ENCODE measurements around the gene CBLN1. TPM values are rescaled to one million over a fixed set of nuclear protein-coding genes. Genes with fewer than 3 reads are reported as not detected.
A peak's percentile ranks its signal among the peaks of the same experiment; 100 is the strongest.

Gene CBLN1
- total RNA-seq, 1 donor from 2014 or later: 3.2 TPM

DNA sequence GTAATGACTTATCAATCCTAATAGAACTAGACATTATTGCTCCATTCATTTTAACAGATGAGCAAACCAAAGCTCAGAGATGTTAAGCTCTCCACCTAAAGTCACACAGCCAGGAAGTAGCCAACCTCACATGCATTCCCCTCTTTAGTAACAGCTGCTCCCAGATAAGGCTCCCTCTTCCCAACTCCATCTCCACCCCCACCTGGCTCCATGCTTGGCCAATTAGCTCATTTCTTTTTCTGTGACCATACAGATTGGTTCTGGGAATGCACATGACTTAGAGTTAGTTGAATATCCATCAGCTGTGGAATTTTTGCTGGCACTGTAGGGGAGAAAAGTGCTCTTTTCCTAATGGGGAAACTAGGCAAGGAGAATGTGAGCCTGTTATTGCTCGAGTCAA lies 13.0 kb downstream of the CBLN1 start:
- peaks cover 11% of the 10 kb centered on the region for H3K27me3 Mint-ChIP-seq (ENCODE audit: unreplicated experiment)
- no peak for DNase-seq (ENCODE audit: low spot score)
- no peaks in the 10 kb centered on the region for H3K36me3 Mint-ChIP-seq (ENCODE audit: low read depth, unreplicated experiment)
- TF ChIP-seq, protein P1, sequence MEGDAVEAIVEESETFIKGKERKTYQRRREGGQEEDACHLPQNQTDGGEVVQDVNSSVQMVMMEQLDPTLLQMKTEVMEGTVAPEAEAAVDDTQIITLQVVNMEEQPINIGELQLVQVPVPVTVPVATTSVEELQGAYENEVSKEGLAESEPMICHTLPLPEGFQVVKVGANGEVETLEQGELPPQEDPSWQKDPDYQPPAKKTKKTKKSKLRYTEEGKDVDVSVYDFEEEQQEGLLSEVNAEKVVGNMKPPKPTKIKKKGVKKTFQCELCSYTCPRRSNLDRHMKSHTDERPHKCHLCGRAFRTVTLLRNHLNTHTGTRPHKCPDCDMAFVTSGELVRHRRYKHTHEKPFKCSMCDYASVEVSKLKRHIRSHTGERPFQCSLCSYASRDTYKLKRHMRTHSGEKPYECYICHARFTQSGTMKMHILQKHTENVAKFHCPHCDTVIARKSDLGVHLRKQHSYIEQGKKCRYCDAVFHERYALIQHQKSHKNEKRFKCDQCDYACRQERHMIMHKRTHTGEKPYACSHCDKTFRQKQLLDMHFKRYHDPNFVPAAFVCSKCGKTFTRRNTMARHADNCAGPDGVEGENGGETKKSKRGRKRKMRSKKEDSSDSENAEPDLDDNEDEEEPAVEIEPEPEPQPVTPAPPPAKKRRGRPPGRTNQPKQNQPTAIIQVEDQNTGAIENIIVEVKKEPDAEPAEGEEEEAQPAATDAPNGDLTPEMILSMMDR (IDR thresholded peaks at IDR 0.05; ENCODE audit: unreplicated experiment): no peak
- H3K4me3 Mint-ChIP-seq (ENCODE audit: unreplicated experiment): no peak overlapping the region
- H3K27ac Mint-ChIP-seq (ENCODE audit: unreplicated experiment): no peak overlapping the region
- no peaks in the 10 kb centered on the region for H3K4me1 Mint-ChIP-seq (ENCODE audit: unreplicated experiment)
- no peaks in the 10 kb centered on the region for H3K9me3 Mint-ChIP-seq (ENCODE audit: unreplicated experiment)

DNA sequence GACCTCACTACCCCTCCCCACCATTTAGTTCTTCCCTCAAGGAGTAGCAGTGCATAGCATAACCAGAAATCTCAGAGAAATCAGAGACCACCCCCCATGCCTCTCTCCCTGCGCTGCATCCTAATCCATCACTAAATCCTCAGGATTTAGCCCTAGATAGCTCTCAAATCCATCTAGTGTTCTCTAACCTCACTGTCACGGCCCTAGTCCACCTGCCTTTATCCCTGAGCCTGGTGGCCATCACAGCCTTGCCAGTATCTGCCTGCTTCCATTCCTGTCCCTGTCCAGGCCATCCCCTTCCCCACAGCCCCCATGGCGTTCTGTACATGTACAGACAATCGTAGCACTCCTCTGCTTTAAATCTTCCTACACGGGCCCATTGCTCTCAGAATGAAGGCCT lies 19.1 kb downstream of the CBLN1 start:
- peaks cover 4% of the 10 kb centered on the region for H3K36me3 Mint-ChIP-seq (ENCODE audit: low read depth, unreplicated experiment)
- peaks cover 2% of the 10 kb centered on the region for H3K27me3 Mint-ChIP-seq (ENCODE audit: unreplicated experiment)
- no peaks in the 10 kb centered on the region for H3K4me1 Mint-ChIP-seq (ENCODE audit: unreplicated experiment)
- H3K9me3 Mint-ChIP-seq (ENCODE audit: unreplicated experiment): no peaks in the 10 kb centered on the region
- no peak for DNase-seq (ENCODE audit: low spot score)
- TF ChIP-seq, protein P1 (IDR thresholded peaks at IDR 0.05; ENCODE audit: unreplicated experiment): no peak
- peak overlapping the region; percentile 13 for H3K4me3 Mint-ChIP-seq (ENCODE audit: unreplicated experiment)
- no peak overlapping the region for H3K27ac Mint-ChIP-seq (ENCODE audit: unreplicated experiment)

DNA sequence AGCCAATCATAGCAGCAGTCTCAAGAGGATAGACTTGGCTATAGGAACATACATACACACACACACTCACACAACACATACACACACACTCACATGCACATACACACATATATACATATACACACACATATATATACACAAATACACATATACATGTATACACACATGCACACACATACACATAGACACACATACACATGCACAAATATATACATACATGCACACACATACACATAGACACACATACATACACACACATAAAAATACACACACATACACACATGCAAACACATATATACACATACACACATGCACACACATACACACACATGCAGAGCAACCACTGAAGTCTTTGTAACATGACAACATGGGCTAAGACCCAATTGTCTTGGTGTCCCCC lies 19.7 kb downstream of the CBLN1 start:
- Mint-ChIP-seq H3K27me3 (ENCODE audit: unreplicated experiment) (peaks cover 2% of the 10 kb centered on the region), H3K9me3 (ENCODE audit: unreplicated experiment) (no peaks in the 10 kb centered on the region), H3K4me3 (ENCODE audit: unreplicated experiment) (no peak overlapping the region), H3K4me1 (ENCODE audit: unreplicated experiment) (no peaks in the 10 kb centered on the region), H3K27ac (ENCODE audit: unreplicated experiment) (no peak overlapping the region), H3K36me3 (ENCODE audit: low read depth, unreplicated experiment) (peaks cover 4% of the 10 kb centered on the region)
- TF ChIP-seq, protein P1 (IDR thresholded peaks at IDR 0.05; ENCODE audit: unreplicated experiment): no peak
- no peak for DNase-seq (ENCODE audit: low spot score)

DNA sequence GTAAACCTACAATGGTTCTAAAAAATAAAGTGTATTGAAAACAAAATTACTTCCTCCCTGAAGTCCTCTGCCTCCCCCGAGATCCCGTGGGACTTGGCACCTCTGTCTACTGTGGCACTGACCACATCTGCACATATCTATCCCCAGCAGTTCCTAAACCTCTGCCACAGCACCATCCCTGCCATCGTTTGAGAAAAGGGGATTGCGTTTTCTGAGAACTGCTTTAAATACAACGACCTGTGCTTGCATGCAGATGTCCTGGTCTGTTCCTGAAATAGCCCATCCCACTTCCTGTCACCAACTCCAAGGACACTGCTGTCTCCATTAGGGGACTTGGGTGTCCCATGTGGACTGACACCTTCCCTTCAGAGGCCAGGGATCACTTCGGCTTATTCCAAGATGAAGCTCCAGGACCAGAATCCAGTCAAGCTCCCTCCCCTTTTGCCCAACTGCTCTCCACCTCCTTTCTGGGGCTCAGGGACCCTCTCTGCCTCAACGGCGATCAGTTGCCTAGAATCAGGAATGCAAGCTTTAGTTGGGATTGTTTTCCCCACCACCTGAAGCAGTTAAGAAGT lies 20.6 kb downstream of the CBLN1 start:
- H3K27me3 Mint-ChIP-seq (ENCODE audit: unreplicated experiment): peaks cover 2% of the 10 kb centered on the region
- TF ChIP-seq, protein P1 (IDR thresholded peaks at IDR 0.05; ENCODE audit: unreplicated experiment): no peak
- H3K9me3 Mint-ChIP-seq (ENCODE audit: unreplicated experiment): no peaks in the 10 kb centered on the region
- no peak for DNase-seq (ENCODE audit: low spot score)
- H3K4me1 Mint-ChIP-seq (ENCODE audit: unreplicated experiment): no peaks in the 10 kb centered on the region
- H3K4me3 Mint-ChIP-seq (ENCODE audit: unreplicated experiment): no peak overlapping the region
- H3K27ac Mint-ChIP-seq (ENCODE audit: unreplicated experiment): no peak overlapping the region
- peaks cover 4% of the 10 kb centered on the region for H3K36me3 Mint-ChIP-seq (ENCODE audit: low read depth, unreplicated experiment)

DNA sequence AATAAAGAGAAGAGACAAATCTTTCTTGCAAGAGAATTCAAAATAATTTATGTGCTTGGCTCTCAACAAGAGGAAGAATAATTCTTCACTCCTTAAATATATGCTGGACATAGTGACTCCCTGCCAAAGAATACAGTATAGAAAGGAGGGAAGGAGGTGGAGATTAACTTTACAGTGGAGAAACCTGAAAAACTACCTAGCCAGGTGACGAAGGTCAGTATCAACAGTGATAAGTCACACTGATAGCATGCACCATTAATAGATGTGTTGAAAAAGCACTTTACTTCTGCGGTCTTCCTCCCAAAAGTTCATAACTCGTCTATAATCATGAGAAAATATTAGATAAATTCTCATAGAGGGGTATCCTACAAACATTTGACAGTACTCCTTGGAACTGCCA lies 21.4 kb downstream of the CBLN1 start:
- peaks cover 2% of the 10 kb centered on the region for H3K27me3 Mint-ChIP-seq (ENCODE audit: unreplicated experiment)
- no peak for DNase-seq (ENCODE audit: low spot score)
- no peak overlapping the region for H3K4me3 Mint-ChIP-seq (ENCODE audit: unreplicated experiment)
- peaks cover 4% of the 10 kb centered on the region for H3K36me3 Mint-ChIP-seq (ENCODE audit: low read depth, unreplicated experiment)
- H3K27ac Mint-ChIP-seq (ENCODE audit: unreplicated experiment): no peak overlapping the region
- TF ChIP-seq, protein P1 (IDR thresholded peaks at IDR 0.05; ENCODE audit: unreplicated experiment): no peak
- H3K9me3 Mint-ChIP-seq (ENCODE audit: unreplicated experiment): no peaks in the 10 kb centered on the region
- no peaks in the 10 kb centered on the region for H3K4me1 Mint-ChIP-seq (ENCODE audit: unreplicated experiment)

Measured in endothelial cell (in vitro differentiated cells).